HepG2 (cell line): ENCODE data around the gene PNPLA2. TPM values are rescaled to one million over a fixed set of nuclear protein-coding genes. Genes with fewer than 3 reads are reported as not detected.
A peak's percentile ranks its signal among the peaks of the same experiment; 100 is the strongest.

ENCODE experiments used
- CSRNP2 ChIP-seq: sonication (generic); formaldehyde crosslinking; conservative IDR thresholded peaks from 2 replicates; pipeline ENCODE4 v1.8.0; 2022; ENCODE audit warnings: low read depth, missing genetic modification reagents
- DNMT3B ChIP-seq: conservative IDR thresholded peaks from 2 replicates; pipeline ENCODE4 v1.6.1; 2016; ENCODE audit warnings: missing biosample characterization, control low read depth
- HNRNPL ChIP-seq: fragments of 200-400 bp; formaldehyde crosslinking; IDR thresholded peaks from 2 replicates; pipeline ENCODE4 v1.6.1; 2017; ENCODE audit warnings: mild to moderate bottlenecking, low read depth, low read length
- NPAS2 ChIP-seq: sonication (generic); formaldehyde crosslinking; IDR thresholded peaks from 2 replicates; pipeline ENCODE4 v1.8.0; 2022; ENCODE audit warnings: mild to moderate bottlenecking, missing genetic modification reagents, borderline replicate concordance
- ONECUT2 ChIP-seq: sonication (generic); formaldehyde crosslinking; IDR thresholded peaks from 2 replicates; pipeline ENCODE4 v1.4.0; 2020; ENCODE audit warnings: missing genetic modification reagents
- PITX1 ChIP-seq: sonication (generic); formaldehyde crosslinking; IDR thresholded peaks from 2 replicates; pipeline ENCODE4 v1.5.1; 2020; ENCODE audit warnings: mild to moderate bottlenecking, missing genetic modification reagents
- RARA ChIP-seq: IDR thresholded peaks from 2 replicates; pipeline ENCODE4 v1.6.1; 2016; ENCODE audit warnings: missing genetic modification reagents, missing compliant biosample characterization
- TRAFD1 ChIP-seq: sonication (generic); formaldehyde crosslinking; IDR thresholded peaks from 2 replicates; pipeline ENCODE4 v1.5.1; 2020; ENCODE audit warnings: missing genetic modification reagents, mild to moderate bottlenecking, borderline replicate concordance
- ZFP90 ChIP-seq: sonication (generic); formaldehyde crosslinking; IDR thresholded peaks from 2 replicates; pipeline ENCODE4 v1.8.0; 2022; ENCODE audit warnings: missing genetic modification reagents, mild to moderate bottlenecking, inconsistent platforms, borderline replicate concordance
- ZNF746 ChIP-seq: sonication (generic); formaldehyde crosslinking; IDR thresholded peaks from 2 replicates; pipeline ENCODE4 v1.8.0; 2022; ENCODE audit warnings: mild to moderate bottlenecking, missing genetic modification reagents
- ZNF891 ChIP-seq: sonication (generic); formaldehyde crosslinking; IDR thresholded peaks from 2 replicates; pipeline ENCODE4 v1.5.0; 2020; ENCODE audit warnings: mild to moderate bottlenecking, missing genetic modification reagents
- ZSCAN29 ChIP-seq: sonication (generic); formaldehyde crosslinking; conservative IDR thresholded peaks from 2 replicates; pipeline ENCODE4 v1.4.0; 2020; ENCODE audit warnings: mild to moderate bottlenecking, missing genetic modification reagents
- polyA plus RNA-seq, 8 experiments: library from polyadenylated mRNA; depleted of rRNA in 3 of 8; stranded (reverse) in 7 of 8; unstranded in 1 of 8; fragments of >200 nt; fragmentation: Illumina TruSeq in 4 of 8; extraction: Trizol in 4 of 8; gene quantifications; 2 replicates each; pipeline versions ENCODE4 v1.2.1 to v1.2.3, GENCODE V29; 2011 to 2016; ENCODE audit warnings: low read depth in 4 of 8, missing spikeins in 1 of 8, mixed read lengths in 1 of 8; ENCODE audit not compliant: insufficient read depth in 1 of 8
- total RNA-seq, 5 experiments: library from RNA; depleted of rRNA; stranded (reverse); fragments of >200 nt; fragmentation: Illumina TruSeq; extraction: Trizol; gene quantifications; 2 replicates each; pipeline ENCODE4 v1.2.3, GENCODE V29; 2016; ENCODE audit warnings: low read depth in 1 of 5
- TF ChIP-seq, protein P1 (sequence below): IDR thresholded peaks from 2 replicates; pipeline ENCODE4 v1.6.1; 2016
- TF ChIP-seq, protein P2 (sequence below), 2 experiments: fragments of 450-650 bp in 1 of 2; sonication (generic) in 1 of 2; formaldehyde crosslinking in 1 of 2; IDR thresholded peaks; 2 replicates each; pipeline versions ENCODE4 v1.6.1 to v1.8.0; 2016 to 2022; ENCODE audit warnings: antibody characterized with exemption in 1 of 2, mild to moderate bottlenecking in 1 of 2, missing genetic modification reagents in 1 of 2

PNPLA2 gene
- total and polyA plus RNA-seq, 2 of the 13 experiments (the other 11 are each of a cell fraction or from before 2014, with no cell fraction given) = 10.5 to 43.2 TPM

GRCh38 chr11:820655-821511 lies 2.2 kb downstream of the PNPLA2 start (continued):
- TF ChIP-seq ZSCAN29 (no peak), CSRNP2 (CRISPR knock-in tag) (no peak), PITX1 (no peak), NPAS2 (CRISPR knock-in tag) (no peak), ONECUT2 (CRISPR knock-in tag) (no peak), DNMT3B (CRISPR knock-in tag) (no peak), ZNF891 (CRISPR knock-in tag) (no peak), HNRNPL (peak; percentile 93), ZNF746 (CRISPR knock-in tag) (no peak), RARA (CRISPR knock-in tag) (peak; percentile 49; the same call in 1 of the 2 replicates), TRAFD1 (CRISPR knock-in tag) (no peak), ZFP90 (CRISPR knock-in tag) (no peak)
- TF ChIP-seq, protein P1, sequence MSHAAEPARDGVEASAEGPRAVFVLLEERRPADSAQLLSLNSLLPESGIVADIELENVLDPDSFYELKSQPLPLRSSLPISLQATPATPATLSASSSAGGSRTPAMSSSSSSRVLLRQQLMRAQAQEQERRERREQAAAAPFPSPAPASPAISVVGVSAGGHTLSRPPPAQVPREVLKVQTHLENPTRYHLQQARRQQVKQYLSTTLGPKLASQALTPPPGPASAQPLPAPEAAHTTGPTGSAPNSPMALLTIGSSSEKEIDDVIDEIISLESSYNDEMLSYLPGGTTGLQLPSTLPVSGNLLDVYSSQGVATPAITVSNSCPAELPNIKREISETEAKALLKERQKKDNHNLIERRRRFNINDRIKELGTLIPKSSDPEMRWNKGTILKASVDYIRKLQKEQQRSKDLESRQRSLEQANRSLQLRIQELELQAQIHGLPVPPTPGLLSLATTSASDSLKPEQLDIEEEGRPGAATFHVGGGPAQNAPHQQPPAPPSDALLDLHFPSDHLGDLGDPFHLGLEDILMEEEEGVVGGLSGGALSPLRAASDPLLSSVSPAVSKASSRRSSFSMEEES (CRISPR knock-in tag) = no peak
- TF ChIP-seq, protein P2, sequence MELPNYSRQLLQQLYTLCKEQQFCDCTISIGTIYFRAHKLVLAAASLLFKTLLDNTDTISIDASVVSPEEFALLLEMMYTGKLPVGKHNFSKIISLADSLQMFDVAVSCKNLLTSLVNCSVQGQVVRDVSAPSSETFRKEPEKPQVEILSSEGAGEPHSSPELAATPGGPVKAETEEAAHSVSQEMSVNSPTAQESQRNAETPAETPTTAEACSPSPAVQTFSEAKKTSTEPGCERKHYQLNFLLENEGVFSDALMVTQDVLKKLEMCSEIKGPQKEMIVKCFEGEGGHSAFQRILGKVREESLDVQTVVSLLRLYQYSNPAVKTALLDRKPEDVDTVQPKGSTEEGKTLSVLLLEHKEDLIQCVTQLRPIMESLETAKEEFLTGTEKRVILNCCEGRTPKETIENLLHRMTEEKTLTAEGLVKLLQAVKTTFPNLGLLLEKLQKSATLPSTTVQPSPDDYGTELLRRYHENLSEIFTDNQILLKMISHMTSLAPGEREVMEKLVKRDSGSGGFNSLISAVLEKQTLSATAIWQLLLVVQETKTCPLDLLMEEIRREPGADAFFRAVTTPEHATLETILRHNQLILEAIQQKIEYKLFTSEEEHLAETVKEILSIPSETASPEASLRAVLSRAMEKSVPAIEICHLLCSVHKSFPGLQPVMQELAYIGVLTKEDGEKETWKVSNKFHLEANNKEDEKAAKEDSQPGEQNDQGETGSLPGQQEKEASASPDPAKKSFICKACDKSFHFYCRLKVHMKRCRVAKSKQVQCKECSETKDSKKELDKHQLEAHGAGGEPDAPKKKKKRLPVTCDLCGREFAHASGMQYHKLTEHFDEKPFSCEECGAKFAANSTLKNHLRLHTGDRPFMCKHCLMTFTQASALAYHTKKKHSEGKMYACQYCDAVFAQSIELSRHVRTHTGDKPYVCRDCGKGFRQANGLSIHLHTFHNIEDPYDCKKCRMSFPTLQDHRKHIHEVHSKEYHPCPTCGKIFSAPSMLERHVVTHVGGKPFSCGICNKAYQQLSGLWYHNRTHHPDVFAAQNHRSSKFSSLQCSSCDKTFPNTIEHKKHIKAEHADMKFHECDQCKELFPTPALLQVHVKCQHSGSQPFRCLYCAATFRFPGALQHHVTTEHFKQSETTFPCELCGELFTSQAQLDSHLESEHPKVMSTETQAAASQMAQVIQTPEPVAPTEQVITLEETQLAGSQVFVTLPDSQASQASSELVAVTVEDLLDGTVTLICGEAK (IDR thresholded peaks at IDR 0.05) = no peak
- TF ChIP-seq, protein P2 (CRISPR knock-in tag; IDR thresholded peaks at IDR 0.05) = no peak
